Stimulated activated CD4-positive, alpha-beta T cell treated with anti-CD3 and anti-CD28 coated beads, Interleukin-1b, Interleukin-23, amount 100 ng/mL, for 48 hours (primary cell): ENCODE measurements around the gene CSF3.

ENCODE experiments used
- DNase-seq: peaks from one replicate; pipeline ENCODE4 v3.0.0-alpha.2; 2020

Gene CSF3

DNA sequence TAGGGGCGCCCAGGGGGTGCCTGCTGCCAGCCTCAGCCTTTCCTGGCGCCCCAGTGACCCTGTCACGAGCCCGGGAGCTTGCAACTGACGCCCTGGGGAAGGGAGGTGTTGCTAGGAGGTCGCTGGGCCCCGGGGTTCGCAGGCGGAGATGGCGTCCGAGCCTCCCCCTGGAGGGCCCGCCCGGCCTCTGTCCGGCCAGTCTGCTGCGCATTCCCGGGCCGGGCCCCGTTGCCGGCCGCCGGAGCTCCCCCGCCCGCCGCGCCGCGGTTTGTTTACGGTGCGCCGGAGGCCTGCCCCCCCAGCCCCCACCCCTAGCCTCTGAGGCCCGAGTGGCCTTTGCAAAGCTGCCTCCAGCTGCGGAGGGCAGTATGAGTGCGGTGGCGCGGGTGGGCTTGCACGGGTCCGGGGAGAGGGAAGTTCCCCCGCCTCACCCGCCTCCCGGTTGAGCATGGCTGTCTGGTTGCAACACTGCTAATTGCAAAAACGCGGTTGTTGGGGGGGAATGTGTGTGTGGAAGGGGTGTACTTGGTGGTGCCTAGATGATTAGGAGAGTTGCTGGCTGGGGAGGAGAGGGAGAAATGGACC is 48.0 kb downstream of the CSF3 start:
- DNase-seq = no peak

DNA sequence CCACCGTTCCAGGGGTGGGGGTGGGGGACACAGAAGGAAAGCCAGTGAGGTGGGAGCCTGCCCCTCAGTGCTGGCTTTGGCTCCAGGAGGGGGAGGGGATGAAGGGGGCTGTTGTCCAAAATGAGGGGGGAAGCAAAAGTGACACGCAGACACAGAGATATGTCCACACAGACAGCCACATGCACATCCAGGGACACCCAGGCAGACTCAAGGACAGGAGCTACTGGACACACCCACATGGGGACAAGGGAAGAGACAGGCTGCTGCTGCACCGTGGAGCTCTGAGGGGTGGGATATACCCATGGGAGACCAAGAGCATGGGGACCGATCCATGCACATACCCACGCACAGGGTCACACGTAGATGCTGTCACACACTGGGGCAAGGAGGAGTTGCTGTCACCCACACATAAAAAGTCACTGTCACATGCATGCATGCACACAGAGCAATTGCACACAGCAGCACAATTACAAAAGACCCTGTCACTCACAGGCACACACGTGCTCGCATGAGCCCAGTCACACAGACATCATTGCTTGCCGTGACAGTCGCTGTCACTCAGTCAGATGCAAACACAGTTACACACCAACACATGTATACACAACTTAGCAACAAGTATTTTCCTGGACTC is 48.8 kb downstream of the CSF3 start:
- DNase-seq = peak; percentile 28

DNA sequence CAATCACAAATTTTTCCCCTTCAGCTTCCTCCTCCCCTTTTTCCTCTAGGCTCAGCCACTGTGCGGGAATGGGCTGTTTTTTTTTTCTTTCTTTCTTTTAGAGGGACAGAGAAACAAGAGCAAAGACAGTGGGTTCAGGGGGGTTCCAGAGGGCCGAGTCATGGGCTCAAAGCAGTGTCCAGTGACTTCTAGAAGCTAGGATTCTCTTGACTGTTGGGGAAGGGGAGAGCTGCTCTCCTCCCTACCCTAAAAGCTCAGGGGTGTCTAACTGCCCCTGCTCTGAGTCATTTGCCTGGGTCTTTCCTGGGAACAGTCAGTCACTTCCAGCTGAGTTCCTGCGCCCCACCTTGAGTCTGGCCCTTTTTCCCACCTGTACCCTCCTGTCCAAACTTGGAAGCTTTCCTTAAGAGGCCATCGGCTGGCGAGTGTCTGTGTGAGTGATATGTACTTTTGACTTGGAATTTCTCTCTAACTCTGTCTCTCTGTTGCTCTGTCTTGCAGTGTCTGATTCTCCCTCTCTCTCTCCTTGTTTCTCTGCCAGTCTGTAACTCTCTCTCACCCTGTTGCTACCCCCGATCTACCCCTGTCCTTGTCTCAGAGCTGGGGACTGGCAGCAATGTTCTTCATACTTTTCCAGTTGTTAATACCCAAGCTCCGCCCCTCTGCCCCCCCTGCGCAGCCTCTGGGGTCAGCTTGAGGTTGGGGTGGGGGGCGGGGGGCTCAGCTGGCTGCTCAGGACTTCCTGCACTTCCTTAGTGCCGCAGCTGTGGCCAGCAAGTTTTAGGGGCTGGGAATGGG is 49.9 kb downstream of the CSF3 start:
- DNase-seq = no peak

DNA sequence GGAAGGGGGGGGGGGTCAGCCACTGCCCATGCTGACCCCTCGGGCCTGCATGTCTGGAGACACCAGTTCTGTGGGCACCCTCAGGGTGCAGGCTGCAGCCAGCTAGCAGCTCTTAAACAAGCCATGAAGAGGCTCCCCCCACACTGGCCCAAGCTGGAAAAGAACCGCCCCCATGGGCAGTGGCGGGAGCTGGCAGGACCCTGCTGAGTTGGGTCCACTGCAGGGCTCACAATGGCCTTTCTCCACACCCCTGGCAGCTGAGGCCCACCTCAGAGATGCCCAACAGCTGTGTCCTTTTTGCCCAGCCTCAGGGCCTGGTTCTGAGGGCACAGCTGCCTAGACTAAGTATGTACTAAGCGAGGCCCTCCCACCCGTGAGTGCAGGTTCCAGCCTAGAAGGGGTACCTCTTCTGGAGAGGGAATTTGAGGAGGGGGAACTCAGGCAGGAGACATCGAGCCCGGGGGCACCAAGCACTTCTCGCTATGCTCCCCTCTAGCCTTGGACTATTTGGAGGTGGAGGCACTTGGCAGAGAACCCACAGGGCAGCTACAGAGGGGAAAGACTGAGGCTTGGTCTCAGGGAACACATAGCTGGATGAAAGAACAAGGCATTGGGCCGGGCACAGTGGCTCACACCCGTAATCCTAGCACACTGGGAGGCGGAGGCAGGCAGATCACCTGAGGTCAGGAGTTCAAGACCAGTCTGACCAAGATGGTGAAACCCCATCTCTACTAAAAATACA is 50.7 kb downstream of the CSF3 start:
- no peak for DNase-seq
